Astrocyte of the spinal cord (primary cell): ENCODE data around the gene SLC8A2.
"Not testable (repeated sequence)": the region's sequence is repeated elsewhere in the genome, so short reads cannot be mapped to it uniquely, and the experiment has no call there.

Experiments used
- DNase-seq: peaks from one replicate; pipeline ENCODE4 v3.0.0; 2011; ENCODE audit warnings: low read depth, low spot score
- H3K4me3 ChIP-seq: 2 replicates; pipeline ENCODE4 v1.5.1; 2011; ENCODE audit warnings: low read depth, mild to moderate bottlenecking, low read length, moderate library complexity
- CTCF ChIP-seq: IDR thresholded peaks from 2 replicates; pipeline ENCODE4 v1.5.1; 2012; ENCODE audit warnings: low read depth, mild to moderate bottlenecking, low read length, inconsistent platforms
- in situ Hi-C: cut with HindIII; loops from 2 replicates; pipeline ENCODE4 v1.10.0; 2017; ENCODE audit warnings: low sequenced_read_pairs

Gene SLC8A2

GRCh38 chr19:47416643-47416985 lies 55.1 kb downstream of the SLC8A2 start:
- in situ Hi-C loops: no loop called here
- no peak for DNase-seq
- TF ChIP-seq CTCF: no peak
- no peak overlapping the region for H3K4me3 ChIP-seq

- no peak for DNase-seq
- in situ Hi-C loops: no loop called here
- no peak for TF ChIP-seq CTCF
- H3K4me3 ChIP-seq: no peak overlapping the region
These were observed 55.6 kb downstream of the SLC8A2 start for GRCh38 chr19:47415953-47416642.

GRCh38 chr19:47414469-47414868 lies 57.2 kb downstream of the SLC8A2 start:
- TF ChIP-seq CTCF: peak; percentile 30
- in situ Hi-C loops: no loop called here
- no peak overlapping the region for H3K4me3 ChIP-seq
- no peak for DNase-seq

- H3K4me3 ChIP-seq: no peak overlapping the region
- TF ChIP-seq CTCF: no peak
- DNase-seq: no peak
- in situ Hi-C loops: no loop called here
These were observed 57.8 kb downstream of the SLC8A2 start for GRCh38 chr19:47413941-47414340.

- DNase-seq, H3K4me3 ChIP-seq, in situ Hi-C loops: not testable (repeated sequence)
These were observed 60.0 kb downstream of the SLC8A2 start for GRCh38 chr19:47411696-47412095.

GRCh38 chr19:47411101-47411500 lies 60.6 kb downstream of the SLC8A2 start:
- TF ChIP-seq CTCF: no peak
- DNase-seq: no peak
- in situ Hi-C loops: no loop called here
- H3K4me3 ChIP-seq: no peak overlapping the region

- in situ Hi-C loops: no loop called here
- H3K4me3 ChIP-seq: no peak overlapping the region
- TF ChIP-seq CTCF: no peak
- no peak for DNase-seq
These were observed 63.3 kb downstream of the SLC8A2 start for GRCh38 chr19:47408156-47408938.
